OCI-LY1 (cell line): ENCODE results near the gene RIOK3.

ENCODE experiments used
- CTCF ChIP-seq: fragments of 200-600 bp; sonication (generic), shearing (Covaris generic); IDR thresholded peaks from 2 replicates; pipeline ENCODE4 v1.5.1; 2017; ENCODE audit warnings: mild to moderate bottlenecking, antibody characterized with exemption, low read length, moderate library complexity, mixed read lengths
- EZH2 ChIP-seq: fragments of 200-600 bp; sonication (generic), shearing (Covaris generic); IDR thresholded peaks from 2 replicates; pipeline ENCODE4 v1.8.0; 2017; ENCODE audit warnings: borderline replicate concordance, mixed run types, mild to moderate bottlenecking, antibody characterized with exemption, low read length, moderate library complexity, mixed read lengths

GRCh38 chr18:23485386-23485785 is 32.3 kb downstream of the RIOK3 start:
- TF ChIP-seq CTCF, result no peak
- TF ChIP-seq EZH2, result no peak
